Memory B cell (primary cell): ENCODE data around the gene HTRA1.

ENCODE experiments used
- ATAC-seq: fragments of 150-1000 bp; cut with Tn5 transposase; 2 replicates; pipeline ENCODE4 v1.10.0; 2021; ENCODE audit warnings: low read depth, mild to moderate bottlenecking, moderate library complexity
- DNase-seq, 2 donors: peaks; one replicate each; pipeline ENCODE4 v3.0.0; 2022; ENCODE audit warnings: low spot score in 2 of 2
- H3K27ac Mint-ChIP-seq: one replicate; pipeline ENCODE4 v1.8.0; 2022; ENCODE audit warnings: mild to moderate bottlenecking, moderate library complexity, mixed read lengths
- H3K27me3 Mint-ChIP-seq: one replicate; pipeline ENCODE4 v1.8.0; 2022; ENCODE audit warnings: mixed read lengths
- H3K36me3 Mint-ChIP-seq: one replicate; pipeline ENCODE4 v1.8.0; 2022; ENCODE audit warnings: mild to moderate bottlenecking, mixed read lengths
- H3K4me1 Mint-ChIP-seq: one replicate; pipeline ENCODE4 v1.8.0; 2022; ENCODE audit warnings: mixed read lengths
- H3K4me3 Mint-ChIP-seq: one replicate; pipeline ENCODE4 v1.8.0; 2022; ENCODE audit warnings: mild to moderate bottlenecking, moderate library complexity, mixed read lengths
- H3K9me3 Mint-ChIP-seq: one replicate; pipeline ENCODE4 v1.8.0; 2022; ENCODE audit warnings: mixed read lengths

The HTRA1 gene

DNA sequence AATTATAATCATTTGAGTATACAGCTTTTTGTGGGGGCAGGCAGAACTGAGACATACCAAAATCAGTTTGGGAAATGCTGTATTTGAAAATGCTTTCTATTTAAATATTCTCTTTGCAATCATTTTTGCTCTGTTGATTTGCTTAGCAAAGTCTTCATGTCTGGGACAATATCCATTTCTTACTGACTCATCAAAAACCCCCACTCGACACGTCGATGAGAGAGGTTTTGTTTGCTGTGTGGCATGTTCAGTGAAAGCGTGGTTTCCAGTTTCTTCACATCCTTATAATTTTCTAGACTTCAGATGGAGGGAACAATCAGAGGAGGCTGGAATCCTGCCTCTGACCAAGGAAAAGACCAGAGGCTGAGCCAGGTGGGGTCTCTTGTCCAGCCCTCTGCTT lies 28.9 kb downstream of the HTRA1 start:
- no peaks in the 10 kb centered on the region for H3K36me3 Mint-ChIP-seq
- peaks cover 15% of the 10 kb centered on the region for H3K27me3 Mint-ChIP-seq
- DNase-seq (no peak), ATAC-seq (no peak)
- H3K4me3 Mint-ChIP-seq = no peak overlapping the region
- H3K27ac Mint-ChIP-seq = no peak overlapping the region
- H3K9me3 Mint-ChIP-seq = no peaks in the 10 kb centered on the region
- H3K4me1 Mint-ChIP-seq = no peaks in the 10 kb centered on the region

DNA sequence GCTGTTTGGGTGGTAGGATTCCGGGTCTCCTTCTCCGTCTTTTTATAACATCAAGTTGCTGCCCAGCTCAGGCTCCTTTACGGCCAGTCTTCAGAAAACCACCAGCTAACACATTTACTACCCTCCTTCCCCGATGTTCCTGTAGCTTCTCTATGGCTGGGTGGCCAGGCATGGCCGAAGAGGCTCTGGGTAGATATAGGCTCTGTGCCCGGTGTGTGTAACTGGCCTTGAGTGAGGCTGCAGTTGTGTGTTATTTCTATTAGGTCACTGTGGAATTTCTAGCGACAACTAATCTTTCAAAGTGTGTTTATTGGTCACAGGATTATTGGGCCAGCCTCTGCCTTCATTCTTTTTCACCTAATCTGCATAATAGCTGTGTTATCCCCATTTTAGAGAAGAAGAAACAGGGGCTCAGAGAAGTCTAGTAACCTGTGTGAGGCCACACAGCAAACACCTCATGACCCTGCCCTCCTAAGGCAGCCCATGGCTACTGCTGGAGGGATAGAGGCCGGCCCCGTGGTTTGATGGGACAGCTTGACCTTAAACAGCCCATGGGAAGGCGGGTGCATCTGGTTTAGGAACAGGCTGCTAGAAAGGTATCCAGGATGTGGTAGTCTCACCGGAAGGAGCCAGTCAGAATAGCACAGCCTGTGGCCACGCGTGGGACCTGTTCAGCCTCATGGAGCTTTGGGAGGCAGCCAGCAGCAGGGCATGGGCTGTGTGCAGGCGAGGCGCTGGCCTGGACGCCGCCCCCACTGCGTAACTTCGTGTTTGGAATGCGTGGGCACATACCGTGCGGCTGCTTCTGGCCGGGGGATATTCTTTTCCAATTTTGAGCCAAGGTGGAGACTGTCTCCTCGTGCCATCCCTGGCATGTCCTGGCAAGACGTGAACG lies 29.7 kb downstream of the HTRA1 start:
- ATAC-seq (no peak), DNase-seq (no peak)
- H3K4me1 Mint-ChIP-seq = no peaks in the 10 kb centered on the region
- no peaks in the 10 kb centered on the region for H3K9me3 Mint-ChIP-seq
- H3K36me3 Mint-ChIP-seq = no peaks in the 10 kb centered on the region
- H3K27ac Mint-ChIP-seq = no peak overlapping the region
- peaks cover 12% of the 10 kb centered on the region for H3K27me3 Mint-ChIP-seq
- no peak overlapping the region for H3K4me3 Mint-ChIP-seq

- H3K27ac Mint-ChIP-seq = no peak overlapping the region
- H3K9me3 Mint-ChIP-seq = no peaks in the 10 kb centered on the region
- no peaks in the 10 kb centered on the region for H3K36me3 Mint-ChIP-seq
- H3K4me3 Mint-ChIP-seq = no peak overlapping the region
- no peaks in the 10 kb centered on the region for H3K4me1 Mint-ChIP-seq
- ATAC-seq (no peak), DNase-seq (no peak)
- H3K27me3 Mint-ChIP-seq = peaks cover 10% of the 10 kb centered on the region
Observed at GRCh38 chr10:122492006-122492405, 30.7 kb downstream of the HTRA1 start.

GRCh38 chr10:122492999-122493481 lies 31.7 kb downstream of the HTRA1 start:
- H3K27ac Mint-ChIP-seq = no peak overlapping the region
- no peaks in the 10 kb centered on the region for H3K36me3 Mint-ChIP-seq
- ATAC-seq = no peak
- H3K27me3 Mint-ChIP-seq = peaks cover 10% of the 10 kb centered on the region
- H3K4me3 Mint-ChIP-seq = no peak overlapping the region
- H3K4me1 Mint-ChIP-seq = no peaks in the 10 kb centered on the region
- no peak for DNase-seq
- H3K9me3 Mint-ChIP-seq = no peaks in the 10 kb centered on the region

DNA sequence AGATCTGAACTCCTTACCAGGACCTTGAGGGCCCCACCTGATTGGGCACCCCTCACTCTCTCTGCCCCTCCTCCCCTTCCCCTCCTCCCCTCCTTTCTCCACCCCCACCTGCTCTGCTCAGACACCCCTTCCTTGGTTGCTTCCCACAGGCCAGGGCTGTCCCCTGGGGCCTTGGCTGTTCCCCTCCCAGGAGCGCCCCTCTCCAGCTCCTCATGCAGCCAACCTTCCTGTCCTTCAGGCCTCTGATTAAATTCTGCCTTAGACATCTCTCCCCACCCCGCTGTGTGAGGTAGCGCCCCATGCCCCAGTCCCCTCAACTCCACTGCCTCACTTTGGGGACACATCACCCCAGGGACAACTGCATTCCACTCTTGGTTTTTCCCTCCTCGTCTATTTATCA lies 32.4 kb downstream of the HTRA1 start:
- Mint-ChIP-seq H3K9me3 (no peaks in the 10 kb centered on the region), H3K4me1 (no peaks in the 10 kb centered on the region), H3K36me3 (no peaks in the 10 kb centered on the region), H3K27ac (no peak overlapping the region), H3K4me3 (no peak overlapping the region), H3K27me3 (peaks cover 10% of the 10 kb centered on the region)
- no peak for ATAC-seq
- DNase-seq = no peak

- H3K9me3 Mint-ChIP-seq = no peaks in the 10 kb centered on the region
- H3K4me1 Mint-ChIP-seq = no peaks in the 10 kb centered on the region
- no peak overlapping the region for H3K4me3 Mint-ChIP-seq
- H3K27ac Mint-ChIP-seq = no peak overlapping the region
- no peaks in the 10 kb centered on the region for H3K36me3 Mint-ChIP-seq
- no peak for DNase-seq
- no peak for ATAC-seq
- H3K27me3 Mint-ChIP-seq = peaks cover 10% of the 10 kb centered on the region
Observed at GRCh38 chr10:122494173-122494820, 32.9 kb downstream of the HTRA1 start.

DNA sequence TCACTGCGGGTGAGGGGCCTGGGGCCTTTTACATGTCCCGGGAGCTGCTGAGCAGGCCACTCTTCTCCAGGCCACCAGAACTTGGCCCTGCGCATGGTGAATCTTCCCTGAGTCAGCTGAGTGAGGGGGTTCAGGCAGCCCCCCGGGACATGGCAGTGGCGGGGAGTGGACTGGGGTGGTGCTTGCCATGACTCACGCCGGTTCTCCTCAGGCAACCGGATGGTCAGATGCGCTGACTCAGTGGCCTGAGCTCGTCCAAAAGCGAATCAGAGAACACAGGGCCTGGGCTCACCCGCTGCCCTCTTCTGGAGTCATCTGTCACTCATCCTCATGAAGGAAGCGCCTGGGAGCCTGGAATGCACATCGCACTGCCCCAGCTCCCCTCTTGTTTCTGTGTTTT lies 33.5 kb downstream of the HTRA1 start:
- no peak overlapping the region for H3K27ac Mint-ChIP-seq
- no peak for ATAC-seq
- no peak for DNase-seq
- H3K4me1 Mint-ChIP-seq = no peaks in the 10 kb centered on the region
- H3K27me3 Mint-ChIP-seq = peaks cover 10% of the 10 kb centered on the region
- H3K36me3 Mint-ChIP-seq = no peaks in the 10 kb centered on the region
- H3K4me3 Mint-ChIP-seq = no peak overlapping the region
- no peaks in the 10 kb centered on the region for H3K9me3 Mint-ChIP-seq

DNA sequence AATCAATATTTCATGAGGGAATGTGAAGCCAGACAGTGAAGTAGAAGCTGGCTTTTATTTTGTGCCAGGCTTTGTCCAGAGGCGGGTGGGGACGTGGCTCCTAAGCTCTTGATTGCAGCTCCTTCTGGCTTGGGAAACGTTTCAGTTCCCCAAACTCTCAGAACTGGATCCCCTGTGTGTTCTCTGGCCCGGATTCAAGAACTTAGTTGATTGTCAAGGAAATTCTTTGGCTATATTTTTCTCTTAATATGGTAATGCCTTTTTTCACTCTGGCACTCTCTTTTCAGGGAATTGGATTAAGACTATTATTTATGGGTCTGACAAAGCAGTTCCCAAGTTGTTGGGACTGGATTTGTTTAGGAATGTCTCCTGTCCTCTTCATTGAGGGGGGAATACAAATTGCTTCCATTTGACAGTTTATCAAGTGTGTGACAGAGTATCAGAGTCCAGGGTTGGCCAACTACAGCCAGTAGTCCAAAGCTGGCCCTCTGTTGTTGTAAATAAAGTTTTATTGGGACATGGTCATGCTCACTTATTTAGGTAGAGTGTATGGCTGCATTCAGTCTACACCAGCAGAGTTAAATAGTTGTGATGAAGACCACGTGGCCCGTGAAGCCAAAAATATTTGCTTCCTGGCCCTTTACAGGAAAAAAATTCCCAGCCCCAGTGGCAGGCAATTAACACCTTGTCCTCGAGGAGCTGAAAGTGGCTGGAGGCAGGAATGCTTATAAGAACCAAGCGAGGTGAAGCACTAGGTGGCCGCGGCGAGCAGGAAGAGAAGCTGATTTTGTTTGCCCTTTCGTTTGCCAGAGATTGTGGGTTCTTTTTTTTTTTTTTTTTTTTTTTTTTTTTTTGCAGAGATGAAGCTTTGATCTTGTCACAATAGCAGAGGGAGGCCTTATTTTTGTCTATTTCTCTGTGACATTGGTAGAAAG lies 34.3 kb downstream of the HTRA1 start:
- ATAC-seq = no peak
- peaks cover 10% of the 10 kb centered on the region for H3K27me3 Mint-ChIP-seq

GRCh38 chr10:122497241-122497640 lies 35.9 kb downstream of the HTRA1 start:
- Mint-ChIP-seq H3K9me3 (no peaks in the 10 kb centered on the region), H3K27ac (no peak overlapping the region), H3K27me3 (peaks cover 10% of the 10 kb centered on the region), H3K36me3 (no peaks in the 10 kb centered on the region), H3K4me3 (no peak overlapping the region), H3K4me1 (no peaks in the 10 kb centered on the region)
- DNase-seq (no peak), ATAC-seq (no peak)

More for the DNA sequence above, 34.3 kb downstream of the HTRA1 start:
- Mint-ChIP-seq H3K27ac (no peak overlapping the region), H3K9me3 (no peaks in the 10 kb centered on the region), H3K36me3 (no peaks in the 10 kb centered on the region), H3K4me1 (no peaks in the 10 kb centered on the region), H3K4me3 (no peak overlapping the region)
- DNase-seq = no peak

DNA sequence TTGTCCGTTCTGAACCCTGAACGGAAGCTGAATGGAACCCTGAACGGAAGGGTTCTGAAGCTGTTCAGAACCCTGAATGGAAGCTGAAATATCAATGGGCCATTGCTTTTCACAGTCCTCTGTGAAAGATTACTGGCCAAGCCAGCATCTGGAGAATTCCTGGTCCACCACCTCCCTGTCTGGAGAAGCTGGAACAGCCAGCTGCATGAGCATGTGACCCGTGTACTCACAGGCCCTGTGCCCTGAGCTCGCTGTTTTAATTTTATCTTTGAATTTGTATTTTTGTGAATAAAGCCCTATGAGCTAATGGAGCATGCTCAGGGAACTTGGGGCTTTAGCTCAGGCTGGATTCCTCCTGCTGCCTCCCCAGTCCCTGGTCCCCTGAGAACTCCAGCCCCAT lies 37.2 kb downstream of the HTRA1 start:
- Mint-ChIP-seq H3K27ac (no peak overlapping the region), H3K9me3 (no peaks in the 10 kb centered on the region), H3K4me3 (no peak overlapping the region), H3K27me3 (peaks cover 6% of the 10 kb centered on the region), H3K36me3 (no peaks in the 10 kb centered on the region), H3K4me1 (no peaks in the 10 kb centered on the region)
- DNase-seq = no peak
- ATAC-seq = no peak

GRCh38 chr10:122499012-122499411 lies 37.7 kb downstream of the HTRA1 start:
- no peak for DNase-seq
- no peaks in the 10 kb centered on the region for H3K4me1 Mint-ChIP-seq
- no peak overlapping the region for H3K4me3 Mint-ChIP-seq
- ATAC-seq = no peak
- no peaks in the 10 kb centered on the region for H3K36me3 Mint-ChIP-seq
- H3K27me3 Mint-ChIP-seq = peaks cover 4% of the 10 kb centered on the region
- H3K27ac Mint-ChIP-seq = no peak overlapping the region
- H3K9me3 Mint-ChIP-seq = no peaks in the 10 kb centered on the region

- H3K27ac Mint-ChIP-seq = no peak overlapping the region
- no peaks in the 10 kb centered on the region for H3K36me3 Mint-ChIP-seq
- DNase-seq (no peak), ATAC-seq (no peak)
- H3K4me1 Mint-ChIP-seq = no peaks in the 10 kb centered on the region
- H3K27me3 Mint-ChIP-seq = peaks cover 4% of the 10 kb centered on the region
- H3K4me3 Mint-ChIP-seq = no peak overlapping the region
- H3K9me3 Mint-ChIP-seq = no peaks in the 10 kb centered on the region
Observed at GRCh38 chr10:122499491-122499941, 38.2 kb downstream of the HTRA1 start.

DNA sequence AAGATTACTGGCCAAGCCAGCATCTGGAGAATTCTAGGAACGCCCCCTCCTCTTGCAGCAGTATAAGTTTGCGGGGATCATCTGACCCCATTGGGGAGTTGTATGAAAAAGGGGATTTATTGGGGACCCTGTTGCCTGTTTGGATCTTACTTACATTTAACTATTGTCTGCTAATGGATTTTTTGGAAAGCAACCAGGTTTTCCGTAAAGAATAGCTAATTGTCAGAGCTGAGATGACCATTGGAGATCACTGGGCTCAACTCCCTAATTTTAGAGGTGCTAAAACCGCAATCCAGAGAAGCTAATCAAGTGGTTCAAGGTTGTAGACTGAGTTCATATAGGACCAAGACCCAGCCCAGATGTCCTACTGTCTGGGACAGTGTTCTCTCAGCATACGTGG lies 38.8 kb downstream of the HTRA1 start:
- Mint-ChIP-seq H3K4me1 (no peaks in the 10 kb centered on the region), H3K36me3 (no peaks in the 10 kb centered on the region), H3K27ac (no peak overlapping the region), H3K27me3 (peaks cover 4% of the 10 kb centered on the region), H3K9me3 (no peaks in the 10 kb centered on the region), H3K4me3 (no peak overlapping the region)
- DNase-seq (no peak), ATAC-seq (no peak)

- Mint-ChIP-seq H3K4me1 (no peaks in the 10 kb centered on the region), H3K36me3 (no peaks in the 10 kb centered on the region), H3K4me3 (no peak overlapping the region), H3K27me3 (peaks cover 4% of the 10 kb centered on the region), H3K27ac (no peak overlapping the region), H3K9me3 (no peaks in the 10 kb centered on the region)
- no peak for ATAC-seq
- no peak for DNase-seq
Observed at GRCh38 chr10:122500726-122501125, 39.4 kb downstream of the HTRA1 start.
